Mucosa of stomach (tissue), 1 donor: ENCODE measurements around the gene FAM180B.
A peak's percentile ranks its signal among the peaks of the same experiment; 100 is the strongest.

ENCODE experiments used
- H3K27me3 ChIP-seq: one replicate; pipeline ENCODE4 v1.7.0; 2013; ENCODE audit warnings: mild to moderate bottlenecking, low read length; ENCODE audit not compliant: control insufficient read depth, insufficient read depth
- H3K36me3 ChIP-seq: one replicate; pipeline ENCODE4 v1.7.0; 2013; ENCODE audit warnings: low read length; ENCODE audit not compliant: control insufficient read depth, insufficient read depth
- H3K4me1 ChIP-seq: one replicate; pipeline ENCODE4 v1.7.0; 2013; ENCODE audit warnings: mild to moderate bottlenecking, low read length; ENCODE audit not compliant: control insufficient read depth, insufficient read depth
- H3K4me3 ChIP-seq: one replicate; pipeline ENCODE4 v1.7.0; 2013; ENCODE audit warnings: low read length
- H3K9ac ChIP-seq: one replicate; pipeline ENCODE4 v1.7.0; 2013; ENCODE audit warnings: mild to moderate bottlenecking, low read length, moderate library complexity
- H3K9me3 ChIP-seq: one replicate; pipeline ENCODE4 v1.7.0; 2013; ENCODE audit warnings: mild to moderate bottlenecking, low read length, moderate library complexity; ENCODE audit not compliant: control insufficient read depth
- donor health status: Pancreatic carcinoma.

Gene FAM180B

DNA sequence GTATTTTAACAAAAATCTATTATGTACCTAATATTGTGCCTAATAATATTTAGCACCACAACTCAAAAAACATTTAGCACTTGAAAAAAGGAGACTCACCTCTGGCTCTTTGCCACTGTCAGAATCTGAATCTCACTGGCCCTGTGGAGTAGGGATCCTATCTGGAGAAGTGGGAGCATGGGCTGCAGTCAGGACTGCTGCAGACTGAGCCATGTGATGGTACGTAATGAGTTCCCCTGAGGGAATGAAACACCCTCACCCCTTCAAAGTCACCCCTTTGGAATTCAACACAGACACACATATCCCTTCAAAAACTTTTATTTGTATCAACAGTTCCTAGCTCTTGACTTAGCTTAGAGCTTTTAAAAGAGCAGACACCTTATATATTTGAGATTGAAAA, 14.6 kb upstream of the FAM180B start:
- Histone ChIP-seq H3K36me3 (peaks cover 10% of the 10 kb centered on the region), H3K9ac (no peak overlapping the region), H3K27me3 (no peaks in the 10 kb centered on the region), H3K4me3 (no peak overlapping the region), H3K4me1 (peaks cover under 1% of the 10 kb centered on the region), H3K9me3 (no peaks in the 10 kb centered on the region)

DNA sequence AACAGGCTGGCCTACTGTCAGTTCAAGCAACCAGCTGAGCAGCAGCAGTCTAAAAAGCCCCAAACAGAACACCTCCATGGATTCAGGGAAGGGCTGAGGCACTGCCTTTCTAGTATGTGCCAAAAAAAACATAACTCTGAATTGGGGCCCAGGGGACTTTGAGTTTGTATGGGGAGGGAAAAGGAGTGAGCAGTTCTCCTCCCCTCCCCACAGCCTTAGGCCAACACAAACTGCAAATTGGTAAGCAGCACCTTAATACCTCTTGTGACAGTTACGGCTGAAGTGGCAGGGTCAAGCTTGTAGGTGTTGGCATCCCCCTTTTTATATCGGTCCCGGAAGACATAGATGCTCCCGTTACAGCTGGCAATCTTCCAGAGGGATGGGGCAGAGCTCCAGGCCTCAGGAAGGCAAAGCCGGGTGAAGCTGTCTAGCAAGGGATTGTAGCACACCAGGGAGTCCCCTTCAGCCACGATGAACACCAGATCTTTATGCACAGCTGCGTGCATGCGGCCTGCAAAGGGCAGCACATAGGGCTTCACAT, 13.7 kb upstream of the FAM180B start:
- Histone ChIP-seq H3K4me3 (no peak overlapping the region), H3K4me1 (peaks cover 2% of the 10 kb centered on the region), H3K36me3 (peaks cover 10% of the 10 kb centered on the region), H3K9ac (no peak overlapping the region), H3K27me3 (no peaks in the 10 kb centered on the region), H3K9me3 (no peaks in the 10 kb centered on the region)

- no peak overlapping the region for H3K4me3 ChIP-seq
- no peaks in the 10 kb centered on the region for H3K27me3 ChIP-seq
- H3K36me3 ChIP-seq, result peaks cover 10% of the 10 kb centered on the region
- no peak overlapping the region for H3K9ac ChIP-seq
- peaks cover 8% of the 10 kb centered on the region for H3K4me1 ChIP-seq
- no peaks in the 10 kb centered on the region for H3K9me3 ChIP-seq
Measured at GRCh38 chr11:47573321-47573720, 13.2 kb upstream of the FAM180B start.

GRCh38 chr11:47577460-47578041, 8.9 kb upstream of the FAM180B start:
- Histone ChIP-seq H3K27me3 (no peaks in the 10 kb centered on the region), H3K9me3 (no peaks in the 10 kb centered on the region), H3K9ac (no peak overlapping the region), H3K4me1 (peaks cover 15% of the 10 kb centered on the region), H3K36me3 (peaks cover 16% of the 10 kb centered on the region), H3K4me3 (no peak overlapping the region)

DNA sequence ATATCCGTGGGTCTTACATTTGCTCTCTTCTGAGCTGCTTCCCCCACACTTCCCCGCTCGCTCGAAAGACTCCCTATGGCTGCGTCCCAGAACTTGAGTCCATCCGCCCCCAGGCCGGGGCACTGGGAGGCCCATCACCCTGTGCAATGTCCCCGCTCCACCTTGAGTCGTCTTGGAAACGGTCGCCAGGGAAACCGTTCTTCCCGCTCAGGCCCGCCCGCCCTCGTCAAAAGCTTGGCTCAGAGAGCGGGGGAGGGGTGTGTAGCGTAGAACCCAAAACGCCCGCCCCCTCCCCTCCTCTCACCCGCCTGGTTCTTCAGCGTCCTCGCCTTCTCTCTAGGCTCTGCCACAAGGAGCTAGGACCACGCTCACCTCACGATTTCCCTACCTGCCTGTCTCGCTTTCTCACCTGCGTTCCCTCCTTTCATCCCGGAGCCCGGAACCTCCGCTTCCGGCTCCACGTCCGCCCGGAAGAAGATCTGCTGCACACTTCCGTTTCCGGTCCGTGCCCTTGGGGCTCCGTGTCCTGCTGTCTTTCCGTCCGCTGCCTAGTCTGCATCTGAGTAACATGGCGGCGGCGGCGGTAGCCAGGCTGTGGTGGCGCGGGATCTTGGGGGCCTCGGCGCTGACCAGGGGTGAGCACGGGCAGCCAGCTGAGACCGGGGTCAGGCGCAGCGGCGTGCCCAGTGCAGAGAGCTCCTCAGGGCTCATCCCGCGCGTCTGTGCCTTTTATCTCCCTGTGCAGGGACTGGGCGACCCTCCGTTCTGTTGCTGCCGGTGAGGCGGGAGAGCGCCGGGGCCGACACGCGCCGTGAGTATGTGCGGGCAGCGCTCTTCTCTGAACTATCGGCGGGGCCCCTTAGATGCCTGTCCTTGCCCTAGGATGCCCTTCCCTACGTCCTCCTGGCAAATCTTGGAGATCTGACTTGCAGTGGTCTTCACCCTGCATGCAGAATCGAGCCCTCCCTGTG, 7.7 kb upstream of the FAM180B start, which contains the start of the genes KBTBD4 and NDUFS3:
Gene KBTBD4, minus strand, starts transcription at position 447 of the 971 bp plus-strand sequence. Its CDS starts 19 bp downstream, at position 428.
Gene NDUFS3, plus strand, starts transcription at position 551 of the 971 bp plus-strand sequence. Its CDS starts 18 bp downstream, at position 569.
- Histone ChIP-seq H3K4me1 (peaks cover 15% of the 10 kb centered on the region), H3K36me3 (peaks cover 8% of the 10 kb centered on the region), H3K27me3 (no peaks in the 10 kb centered on the region), H3K4me3 (peak within 1 kb of the TSS; percentile 85), H3K9me3 (no peaks in the 10 kb centered on the region), H3K9ac (peak within 1 kb of the TSS; percentile 84)

- Histone ChIP-seq H3K27me3 (no peaks in the 10 kb centered on the region), H3K9ac (no peak overlapping the region), H3K4me3 (no peak overlapping the region), H3K9me3 (no peaks in the 10 kb centered on the region), H3K4me1 (peaks cover 7% of the 10 kb centered on the region), H3K36me3 (peaks cover 8% of the 10 kb centered on the region)
Measured at GRCh38 chr11:47583844-47584243, 2.6 kb upstream of the FAM180B start.

DNA sequence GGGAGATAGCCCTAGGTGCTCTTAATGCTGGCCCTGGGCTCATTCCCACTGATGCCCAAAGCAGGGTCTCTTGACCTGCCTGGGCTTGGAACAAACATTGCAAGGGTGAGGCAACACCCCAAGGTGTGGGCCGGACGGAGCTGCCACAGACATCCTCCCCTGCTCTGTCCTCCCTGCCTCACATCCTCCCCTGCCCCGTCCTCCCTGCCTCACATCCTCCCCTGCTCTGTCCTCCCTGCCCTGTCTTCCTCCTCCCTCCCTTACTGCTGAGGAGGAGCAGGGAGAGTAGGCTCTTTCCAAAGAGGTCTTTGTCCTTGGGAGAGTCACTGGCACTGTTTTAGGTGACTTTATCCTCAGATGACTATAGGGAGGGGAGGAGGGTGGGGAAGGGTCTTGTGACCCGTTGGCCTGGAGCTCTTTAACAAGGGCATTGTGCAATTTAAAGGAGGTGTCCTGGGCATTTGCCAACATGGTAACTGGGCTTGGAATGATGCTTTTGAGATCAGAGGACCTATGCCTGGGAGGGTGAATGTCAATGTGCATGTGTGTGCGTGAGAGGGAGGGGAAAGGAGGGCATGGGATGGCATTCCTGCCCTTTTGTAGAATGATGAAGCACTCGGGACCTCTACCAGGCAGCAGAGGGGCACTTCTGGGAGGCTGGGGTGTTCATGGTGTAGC, 700 bp downstream of the FAM180B start:
- H3K9me3 ChIP-seq, result no peaks in the 10 kb centered on the region
- no peak overlapping the region for H3K9ac ChIP-seq
- no peaks in the 10 kb centered on the region for H3K4me1 ChIP-seq
- peaks cover 22% of the 10 kb centered on the region for H3K27me3 ChIP-seq
- peaks cover 5% of the 10 kb centered on the region for H3K36me3 ChIP-seq
- no peak overlapping the region for H3K4me3 ChIP-seq

- H3K4me1 ChIP-seq, result no peaks in the 10 kb centered on the region
- no peak overlapping the region for H3K9ac ChIP-seq
- H3K9me3 ChIP-seq, result no peaks in the 10 kb centered on the region
- no peak overlapping the region for H3K4me3 ChIP-seq
- H3K36me3 ChIP-seq, result no peaks in the 10 kb centered on the region
- H3K27me3 ChIP-seq, result peaks cover 28% of the 10 kb centered on the region
Measured at GRCh38 chr11:47587723-47588326, 1.3 kb downstream of the FAM180B start.

- H3K27me3 ChIP-seq, result peaks cover 40% of the 10 kb centered on the region
- H3K4me3 ChIP-seq, result no peak overlapping the region
- no peaks in the 10 kb centered on the region for H3K9me3 ChIP-seq
- H3K36me3 ChIP-seq, result no peaks in the 10 kb centered on the region
- H3K9ac ChIP-seq, result no peak overlapping the region
- H3K4me1 ChIP-seq, result peaks cover 4% of the 10 kb centered on the region
Measured at GRCh38 chr11:47589118-47589517, 2.6 kb downstream of the FAM180B start.

GRCh38 chr11:47589584-47589976, 3.1 kb downstream of the FAM180B start:
- H3K9ac ChIP-seq, result no peak overlapping the region
- H3K4me3 ChIP-seq, result no peak overlapping the region
- peaks cover 45% of the 10 kb centered on the region for H3K27me3 ChIP-seq
- H3K36me3 ChIP-seq, result no peaks in the 10 kb centered on the region
- H3K4me1 ChIP-seq, result peaks cover 4% of the 10 kb centered on the region
- H3K9me3 ChIP-seq, result no peaks in the 10 kb centered on the region

- Histone ChIP-seq H3K36me3 (no peaks in the 10 kb centered on the region), H3K27me3 (peaks cover 51% of the 10 kb centered on the region), H3K9ac (no peak overlapping the region), H3K4me3 (no peak overlapping the region), H3K9me3 (no peaks in the 10 kb centered on the region), H3K4me1 (peaks cover 4% of the 10 kb centered on the region)
Measured at GRCh38 chr11:47589977-47590861, 3.7 kb downstream of the FAM180B start.
